ENCODE data around the gene CCDC187. TPM values are rescaled to one million over a fixed set of nuclear protein-coding genes. Genes with fewer than 3 reads are reported as not detected.

The CCDC187 gene
- total RNA-seq (2022; extraction: Qiagen RNA extraction) = 0.01 to 0.03 TPM (median 0.03 TPM) in 3 of 5 replicates, not detected in the others

GRCh38 chr9:136303825-136304416, at the start of gene CCDC187:
CCDC187 (minus strand) TSS chr9:136304094; CDS start chr9:136303830, 264 bp downstream.

GRCh38 chr9:136327304-136327974, 23.5 kb upstream of the CCDC187 start, which contains the start of gene GPSM1:
GPSM1 (plus strand) TSS chr9:136327539; CDS start chr9:136327696, 157 bp downstream.

GRCh38 chr9:136245219-136246150, 58.4 kb downstream of the CCDC187 start, which contains the start of gene QSOX2:
QSOX2 (minus strand) TSS chr9:136245812; CDS start chr9:136245803, 9 bp downstream.

GRCh38 chr9:136204838-136205706, 98.8 kb downstream of the CCDC187 start, which contains the start of gene LHX3:
LHX3 (minus strand) TSS chr9:136205128; CDS start chr9:136205012, 116 bp downstream.

Other genes with a start within 250 kb of the CCDC187 start
- gene NACC2, start 208.8 kb downstream of the CCDC187 start, total RNA-seq (2022; extraction: Qiagen RNA extraction) = 28.9 to 38.1 TPM (median 35.5 TPM) in 5 replicates
- gene TMEM250, start 185.2 kb downstream of the CCDC187 start, total RNA-seq (2022; extraction: Qiagen RNA extraction) = 34.3 to 49.7 TPM (median 46.6 TPM) in 5 replicates
- 0.07 to 0.08 TPM (median 0.08 TPM) in 4 of 5 replicates, not detected in the other for gene LHX3, start 99.0 kb downstream of the CCDC187 start, total RNA-seq (2022; extraction: Qiagen RNA extraction)
- gene QSOX2, start 58.3 kb downstream of the CCDC187 start, total RNA-seq (2022; extraction: Qiagen RNA extraction) = 23.2 to 26.8 TPM (median 25.2 TPM) in 5 replicates
- 9.6 to 16.0 TPM (median 14.4 TPM) in 5 replicates for gene GPSM1, start 23.4 kb upstream of the CCDC187 start, total RNA-seq (2022; extraction: Qiagen RNA extraction)
- gene DNLZ, start 59.6 kb upstream of the CCDC187 start, total RNA-seq (2022; extraction: Qiagen RNA extraction) = 22.3 to 40.6 TPM (median 37.1 TPM) in 5 replicates
- gene CARD9, start 69.6 kb upstream of the CCDC187 start, total RNA-seq (2022; extraction: Qiagen RNA extraction) = 0.45 to 2.1 TPM (median 1.1 TPM) in 5 replicates
- 10.4 to 12.4 TPM (median 11.7 TPM) in 5 replicates for gene SNAPC4, start 96.1 kb upstream of the CCDC187 start, total RNA-seq (2022; extraction: Qiagen RNA extraction)
- 58.8 to 68.5 TPM (median 67.1 TPM) in 5 replicates for gene ENTR1, start 106.5 kb upstream of the CCDC187 start, total RNA-seq (2022; extraction: Qiagen RNA extraction)
- gene PMPCA, start 106.6 kb upstream of the CCDC187 start, total RNA-seq (2022; extraction: Qiagen RNA extraction) = 76.9 to 119 TPM (median 80.6 TPM) in 5 replicates
- 13.7 to 23.1 TPM (median 20.4 TPM) in 5 replicates for gene INPP5E, start 135.8 kb upstream of the CCDC187 start, total RNA-seq (2022; extraction: Qiagen RNA extraction)
- 53.0 to 62.2 TPM (median 56.8 TPM) in 5 replicates for gene SEC16A, start 178.9 kb upstream of the CCDC187 start, total RNA-seq (2022; extraction: Qiagen RNA extraction)
- 9.4 to 12.4 TPM (median 11.2 TPM) in 5 replicates for gene NOTCH1, start 242.0 kb upstream of the CCDC187 start, total RNA-seq (2022; extraction: Qiagen RNA extraction)